Activated naive CD4-positive, alpha-beta T cell (primary cell): ENCODE data around the gene OR8U1.
"Not testable (repeated sequence)": the region's sequence is repeated elsewhere in the genome, so short reads cannot be mapped to it uniquely, and the experiment has no call there.

Experiments used
- DNase-seq, 4 experiments: peaks; one replicate each; lab custom pipeline; 2025; lab: John Stamatoyannopoulos, UW

The OR8U1 gene

DNA sequence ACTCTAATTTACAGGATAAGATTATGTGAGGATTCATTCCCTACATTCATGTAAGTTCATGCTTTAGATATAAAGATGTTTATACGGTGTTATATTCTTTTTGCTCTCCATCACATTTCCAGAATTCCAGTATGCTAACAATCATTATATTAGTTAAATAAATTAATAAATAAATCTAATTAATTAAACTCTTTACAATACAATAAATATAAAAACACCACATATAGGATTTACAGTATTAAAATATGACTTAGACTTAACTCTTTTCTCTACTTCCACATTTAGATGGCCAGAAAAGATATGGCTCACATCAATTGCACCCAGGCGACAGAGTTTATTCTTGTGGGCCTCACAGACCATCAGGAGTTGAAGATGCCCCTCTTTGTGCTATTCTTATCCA, at the start of gene OR8U1:
Gene OR8U1, plus strand, starts transcription at position 301 of the 400 bp plus-strand sequence. Its CDS starts 0 bp downstream, at position 301.
- DNase-seq: no peak

- DNase-seq: no peak
These were observed 43.4 kb upstream of the OR8U1 start for GRCh38 chr11:56331861-56332491.

- DNase-seq: no peak
These were observed 42.3 kb upstream of the OR8U1 start for GRCh38 chr11:56333156-56333555.

- DNase-seq: no peak
These were observed 35.1 kb upstream of the OR8U1 start for GRCh38 chr11:56340289-56340688.

DNA sequence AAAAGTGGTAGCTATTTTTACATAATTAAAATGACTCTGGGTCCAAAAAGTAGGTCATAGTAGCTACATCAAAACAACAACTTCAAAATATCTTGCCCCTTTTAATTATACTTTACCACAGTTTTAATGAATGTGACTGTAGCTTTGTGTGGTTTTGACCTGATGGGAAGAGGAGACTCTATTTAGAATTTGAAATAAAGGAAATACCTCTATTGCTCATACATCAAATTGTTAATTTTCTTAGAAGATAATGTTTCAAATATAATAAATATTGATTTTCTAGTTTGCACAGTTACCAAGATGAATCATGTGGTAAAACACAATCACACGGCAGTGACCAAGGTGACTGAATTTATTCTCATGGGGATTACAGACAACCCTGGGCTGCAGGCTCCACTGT, 29.7 kb upstream of the OR8U1 start, which contains the start of gene OR8K1:
Gene OR8K1, plus strand, starts transcription at position 301 of the 400 bp plus-strand sequence. Its CDS starts 0 bp downstream, at position 301.
- DNase-seq: no peak

GRCh38 chr11:56353991-56354390, 21.4 kb upstream of the OR8U1 start, which contains the start of gene OR8J1:
OR8J1 (plus strand) TSS chr11:56354291; CDS start chr11:56360247, 5,956 bp downstream.
- DNase-seq: no peak

GRCh38 chr11:56380120-56380519, 4.7 kb downstream of the OR8U1 start:
- no peak for DNase-seq

DNA sequence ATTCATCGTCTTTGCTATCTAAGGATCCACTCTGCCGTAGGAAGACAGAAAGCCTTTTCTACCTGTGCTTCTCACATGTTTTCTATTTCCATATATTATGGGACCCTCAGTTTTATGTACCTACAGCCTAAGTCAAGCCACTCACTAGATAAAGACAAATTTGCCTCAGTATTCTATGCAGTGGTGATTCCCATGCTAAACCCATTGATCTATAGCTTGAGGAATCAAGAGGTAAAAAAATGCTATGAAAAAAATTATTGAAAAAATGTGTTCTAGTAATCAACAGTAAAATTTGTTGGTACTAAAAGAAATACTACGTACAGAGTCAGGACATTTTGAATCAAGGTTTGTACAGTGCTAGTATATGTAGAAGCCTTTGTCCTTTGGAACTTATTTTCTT, 19.0 kb downstream of the OR8U1 start:
- no peak for DNase-seq

- no peak for DNase-seq
These were observed 20.6 kb downstream of the OR8U1 start for GRCh38 chr11:56396047-56396446.

- DNase-seq: not testable (repeated sequence)
These were observed 26.5 kb downstream of the OR8U1 start for GRCh38 chr11:56401858-56402461.

DNA sequence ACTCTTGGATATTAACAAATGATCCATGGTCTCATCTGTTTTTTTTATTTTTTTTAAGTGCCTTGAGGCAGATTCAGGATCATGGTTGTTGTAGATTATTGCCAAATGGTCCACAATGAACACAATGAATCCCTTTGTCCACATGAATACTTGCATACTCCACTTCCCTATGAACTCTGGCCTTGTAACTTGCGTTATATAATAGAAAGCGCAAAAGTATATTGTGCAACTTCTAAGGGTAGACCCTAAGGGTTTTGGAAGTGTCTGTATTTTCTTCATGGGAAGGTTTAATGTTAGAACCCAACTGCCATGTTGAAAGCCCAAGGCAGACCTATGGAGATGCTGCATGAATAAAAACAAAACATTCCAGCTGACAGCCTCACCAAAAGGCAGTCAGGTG, 29.0 kb downstream of the OR8U1 start:
- no peak for DNase-seq

DNA sequence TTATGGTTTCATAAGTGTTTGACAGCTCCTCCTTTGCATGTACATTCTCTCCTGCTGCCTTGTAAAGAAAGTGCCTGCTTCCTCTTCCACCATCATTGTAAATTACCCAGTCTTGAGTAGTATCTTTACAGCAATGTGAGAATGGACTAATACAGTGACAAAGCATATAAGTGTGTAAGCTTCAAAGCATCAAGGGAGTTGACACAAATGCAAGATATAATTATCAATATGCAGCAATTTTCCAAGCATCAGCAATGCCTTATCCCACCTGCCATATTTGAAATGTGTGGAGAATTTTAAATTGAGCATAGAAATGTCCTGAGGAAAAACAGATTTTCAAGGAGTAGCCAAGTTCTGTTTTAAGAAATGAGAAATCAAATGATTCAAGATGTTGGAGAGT, 35.4 kb downstream of the OR8U1 start:
- DNase-seq: no peak

DNA sequence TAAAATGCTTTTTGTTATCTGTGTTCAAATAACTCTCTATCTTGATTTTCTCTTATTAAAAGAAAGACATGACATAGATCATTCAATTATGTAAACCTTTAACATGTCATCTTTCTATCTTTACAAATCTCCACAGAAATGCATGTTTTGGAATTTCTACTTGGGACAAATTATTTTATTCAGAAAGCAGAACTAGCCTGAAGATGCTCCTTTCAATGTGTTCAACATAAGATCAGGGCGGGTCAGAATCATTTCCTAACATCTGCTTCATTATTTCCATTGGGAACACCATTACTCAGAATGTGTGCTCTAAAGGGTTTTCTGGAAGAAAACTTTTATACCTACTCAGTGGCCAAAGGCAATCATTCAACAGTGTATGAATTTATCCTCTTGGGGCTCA, 37.0 kb downstream of the OR8U1 start, which contains the start of gene OR5AL1:
Gene OR5AL1, plus strand, starts transcription at position 301 of the 400 bp plus-strand sequence.
- no peak for DNase-seq
